Type B pancreatic cell (in vitro differentiated cells): ENCODE measurements around the gene COL13A1. TPM values are rescaled to one million over a fixed set of nuclear protein-coding genes. Genes with fewer than 3 reads are reported as not detected.

Experiments used
- DNase-seq: peaks from one replicate; pipeline ENCODE4 v3.0.0; 2021; ENCODE audit warnings: mixed read lengths; ENCODE audit not compliant: unreplicated experiment; ENCODE audit errors: extremely low spot score
- H3K27ac Mint-ChIP-seq: 2 replicates; pipeline ENCODE4 v1.8.0; 2021; ENCODE audit warnings: mild to moderate bottlenecking, mixed read lengths
- H3K27me3 Mint-ChIP-seq: 2 replicates; pipeline ENCODE4 v1.8.0; 2021; ENCODE audit warnings: mixed read lengths
- H3K36me3 Mint-ChIP-seq: 2 replicates; pipeline ENCODE4 v1.8.0; 2021; ENCODE audit warnings: mixed read lengths
- H3K4me1 Mint-ChIP-seq: one replicate; pipeline ENCODE4 v1.8.0; 2021; ENCODE audit warnings: mixed read lengths; ENCODE audit not compliant: unreplicated experiment
- H3K4me3 Mint-ChIP-seq: 2 replicates; pipeline ENCODE4 v1.8.0; 2021; ENCODE audit warnings: mild to moderate bottlenecking, mixed read lengths
- H3K9me3 Mint-ChIP-seq: 2 replicates; pipeline ENCODE4 v1.8.0; 2021; ENCODE audit warnings: mixed read lengths
- total RNA-seq: library from RNA; stranded (reverse); gene quantifications from 2 replicates; pipeline ENCODE4 v1.2.1, GENCODE V29; 2021; ENCODE audit warnings: low replicate concordance
- TF ChIP-seq, protein P1 (sequence below): fragments of 200-600 bp; sonication (generic); conservative IDR thresholded peaks from 2 replicates; pipeline ENCODE4 v1.5.0; 2021; ENCODE audit warnings: antibody characterized with exemption, mild to moderate bottlenecking

COL13A1 gene
- total RNA-seq, 1 donor from 2014 or later, result 18.6 TPM

DNA sequence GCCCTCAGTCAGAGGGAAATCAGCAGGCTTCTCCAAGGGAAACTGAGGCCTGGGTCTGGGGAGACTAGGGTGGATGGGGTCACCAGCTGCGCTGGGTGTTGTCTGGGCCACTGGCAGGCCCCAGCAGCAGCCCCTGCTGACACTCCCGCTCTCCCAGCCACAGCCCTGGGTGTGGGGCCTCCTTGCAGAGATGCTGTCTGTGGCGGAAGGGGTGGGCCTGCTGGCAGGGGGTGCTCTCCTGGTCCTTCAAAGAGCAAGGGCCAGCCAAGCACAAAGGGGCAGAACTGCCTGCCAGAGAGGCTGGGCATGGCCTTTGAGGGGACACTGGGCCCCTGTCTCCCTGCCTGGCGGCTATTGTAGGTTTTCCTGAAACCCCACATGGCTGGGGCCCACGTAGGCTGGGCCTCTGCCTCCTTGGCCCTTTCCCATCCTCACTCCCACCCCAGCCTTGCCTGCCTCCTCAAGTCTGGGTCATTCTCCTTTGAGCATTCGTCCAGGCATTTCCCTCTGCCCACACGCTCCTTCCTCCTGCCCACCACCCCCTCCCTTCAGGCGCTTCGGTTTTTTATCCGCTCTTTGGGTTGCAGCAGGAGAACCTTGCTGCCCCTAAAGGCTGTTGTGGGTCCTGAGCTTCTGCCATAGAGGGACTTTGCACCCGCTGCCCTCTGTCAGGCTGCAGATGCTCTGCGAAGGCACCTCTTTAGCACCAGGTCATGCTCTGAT, 9.1 kb downstream of the COL13A1 start:
- H3K27ac Mint-ChIP-seq, result no peak overlapping the region
- H3K9me3 Mint-ChIP-seq, result no peaks in the 10 kb centered on the region
- peaks cover under 1% of the 10 kb centered on the region for H3K27me3 Mint-ChIP-seq
- no peak overlapping the region for H3K4me3 Mint-ChIP-seq
- TF ChIP-seq, protein P1, sequence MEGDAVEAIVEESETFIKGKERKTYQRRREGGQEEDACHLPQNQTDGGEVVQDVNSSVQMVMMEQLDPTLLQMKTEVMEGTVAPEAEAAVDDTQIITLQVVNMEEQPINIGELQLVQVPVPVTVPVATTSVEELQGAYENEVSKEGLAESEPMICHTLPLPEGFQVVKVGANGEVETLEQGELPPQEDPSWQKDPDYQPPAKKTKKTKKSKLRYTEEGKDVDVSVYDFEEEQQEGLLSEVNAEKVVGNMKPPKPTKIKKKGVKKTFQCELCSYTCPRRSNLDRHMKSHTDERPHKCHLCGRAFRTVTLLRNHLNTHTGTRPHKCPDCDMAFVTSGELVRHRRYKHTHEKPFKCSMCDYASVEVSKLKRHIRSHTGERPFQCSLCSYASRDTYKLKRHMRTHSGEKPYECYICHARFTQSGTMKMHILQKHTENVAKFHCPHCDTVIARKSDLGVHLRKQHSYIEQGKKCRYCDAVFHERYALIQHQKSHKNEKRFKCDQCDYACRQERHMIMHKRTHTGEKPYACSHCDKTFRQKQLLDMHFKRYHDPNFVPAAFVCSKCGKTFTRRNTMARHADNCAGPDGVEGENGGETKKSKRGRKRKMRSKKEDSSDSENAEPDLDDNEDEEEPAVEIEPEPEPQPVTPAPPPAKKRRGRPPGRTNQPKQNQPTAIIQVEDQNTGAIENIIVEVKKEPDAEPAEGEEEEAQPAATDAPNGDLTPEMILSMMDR, result no peak
- no peak for DNase-seq
- no peaks in the 10 kb centered on the region for H3K36me3 Mint-ChIP-seq
- peaks cover 26% of the 10 kb centered on the region for H3K4me1 Mint-ChIP-seq

DNA sequence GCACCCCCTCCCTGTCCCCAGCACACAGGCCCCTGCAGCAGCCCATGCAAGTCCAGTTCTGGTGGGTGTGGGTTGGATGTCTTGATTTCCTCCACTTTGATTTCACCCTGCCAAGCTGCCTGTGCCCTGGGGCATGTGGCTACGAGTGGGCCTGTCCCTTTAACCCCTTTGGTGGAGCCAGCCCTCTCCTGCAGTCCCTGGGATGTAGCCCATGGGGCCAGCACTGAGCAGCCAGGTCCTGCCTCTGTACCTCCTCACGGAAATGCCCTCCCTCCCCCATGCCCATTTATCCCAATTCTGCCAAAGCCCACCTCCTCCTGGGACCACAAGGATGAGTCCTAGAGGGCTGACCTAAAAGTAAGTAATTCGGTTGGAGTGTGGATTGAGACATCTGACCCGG, 11.9 kb downstream of the COL13A1 start:
- TF ChIP-seq, protein P1, result no peak
- peaks cover 7% of the 10 kb centered on the region for H3K9me3 Mint-ChIP-seq
- H3K27me3 Mint-ChIP-seq, result peaks cover 18% of the 10 kb centered on the region
- H3K27ac Mint-ChIP-seq, result no peak overlapping the region
- H3K4me3 Mint-ChIP-seq, result no peak overlapping the region
- peaks cover 26% of the 10 kb centered on the region for H3K4me1 Mint-ChIP-seq
- no peak for DNase-seq
- H3K36me3 Mint-ChIP-seq, result peaks cover 8% of the 10 kb centered on the region

DNA sequence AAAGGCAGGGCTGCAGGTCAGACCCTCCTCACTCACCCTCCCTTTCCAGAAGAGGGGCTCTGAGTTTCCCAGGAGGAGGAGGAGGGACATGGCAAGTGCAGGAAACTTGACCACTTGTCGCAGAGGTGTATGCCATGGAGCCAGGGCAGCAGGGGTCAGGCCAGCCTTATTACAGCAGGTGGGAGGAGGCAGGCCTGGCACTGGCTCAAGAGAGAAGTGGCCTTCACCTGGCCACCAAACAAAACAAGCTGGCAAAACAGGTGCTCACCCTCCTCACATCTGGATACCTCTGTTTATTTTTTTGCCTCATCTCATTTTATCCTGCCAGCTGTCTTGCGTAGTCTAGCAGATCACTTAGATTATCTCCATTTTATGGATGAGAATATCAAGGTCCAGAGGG, 12.5 kb downstream of the COL13A1 start:
- Mint-ChIP-seq H3K36me3 (peaks cover 12% of the 10 kb centered on the region), H3K4me3 (no peak overlapping the region), H3K27me3 (peaks cover 18% of the 10 kb centered on the region), H3K27ac (no peak overlapping the region), H3K9me3 (peaks cover 12% of the 10 kb centered on the region), H3K4me1 (peaks cover 25% of the 10 kb centered on the region)
- no peak for DNase-seq
- TF ChIP-seq, protein P1, result no peak

DNA sequence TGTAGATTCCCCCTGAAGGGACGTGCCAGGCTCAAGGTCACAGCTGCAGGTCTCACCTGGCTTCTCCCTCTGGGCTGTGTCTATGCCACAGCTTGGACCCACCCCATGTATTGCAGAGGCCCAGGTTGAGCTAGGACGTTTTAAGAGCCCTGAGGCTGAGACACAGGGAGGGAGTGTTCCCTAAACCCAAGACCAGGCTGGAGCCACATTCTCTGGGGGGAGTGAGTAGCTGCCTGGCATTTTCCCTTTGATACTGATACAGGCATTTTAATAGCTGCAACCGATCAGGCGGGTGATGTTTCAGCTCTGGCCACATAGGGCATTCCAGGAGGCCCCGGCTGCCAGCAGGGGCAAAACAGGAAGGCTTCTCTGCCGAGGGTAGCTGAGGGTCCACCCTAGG, 13.4 kb downstream of the COL13A1 start:
- H3K4me1 Mint-ChIP-seq, result peaks cover 16% of the 10 kb centered on the region
- TF ChIP-seq, protein P1, result no peak
- H3K4me3 Mint-ChIP-seq, result no peak overlapping the region
- H3K36me3 Mint-ChIP-seq, result peaks cover 12% of the 10 kb centered on the region
- no peak overlapping the region for H3K27ac Mint-ChIP-seq
- no peak for DNase-seq
- H3K9me3 Mint-ChIP-seq, result peaks cover 12% of the 10 kb centered on the region
- H3K27me3 Mint-ChIP-seq, result peaks cover 18% of the 10 kb centered on the region

DNA sequence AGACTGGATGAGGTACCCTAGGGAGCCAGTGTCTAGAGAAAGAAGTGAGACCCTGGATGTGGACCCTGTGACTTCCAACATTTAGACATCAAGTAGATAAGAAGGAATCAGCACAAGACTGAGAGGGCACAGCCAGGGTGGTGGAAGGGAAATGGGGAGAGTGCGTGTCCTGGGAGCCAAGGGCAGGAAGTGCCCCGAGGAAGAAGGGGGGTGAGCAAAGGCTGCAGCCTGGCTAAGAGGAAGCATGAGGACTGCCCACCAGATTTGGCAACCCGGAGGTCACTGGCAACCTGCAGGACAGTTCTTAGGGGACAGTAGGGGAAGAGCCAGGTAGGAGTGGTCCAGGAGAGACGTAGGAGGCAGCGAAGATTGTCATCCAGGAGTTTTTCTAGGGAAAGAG, 14.8 kb downstream of the COL13A1 start:
- Mint-ChIP-seq H3K4me3 (no peak overlapping the region), H3K27ac (no peak overlapping the region), H3K4me1 (peaks cover 19% of the 10 kb centered on the region), H3K9me3 (peaks cover 12% of the 10 kb centered on the region), H3K27me3 (peaks cover 18% of the 10 kb centered on the region), H3K36me3 (peaks cover 12% of the 10 kb centered on the region)
- no peak for DNase-seq
- TF ChIP-seq, protein P1, result no peak
